HG03066 (cell line): ENCODE measurements around the gene NLK.
"Not testable (repeated sequence)": the region's sequence is repeated elsewhere in the genome, so short reads cannot be mapped to it uniquely, and the experiment has no call there.

Source experiments
- ATAC-seq: cut with Tn5 transposase; IDR thresholded peaks from one replicate; pipeline ENCODE4 v1.9.1; 2021; ENCODE audit warnings: low read depth; ENCODE audit not compliant: unreplicated experiment

NLK gene

GRCh38 chr17:28042657-28042720 lies at the start of gene NLK:
Gene NLK (plus strand): TSS chr17:28042677. CDS start chr17:28042874, 197 bp downstream.
- no peak for ATAC-seq

- ATAC-seq: no peak
Measured at GRCh38 chr17:27993161-27993695, 49.2 kb upstream of the NLK start.

- ATAC-seq: no peak
Measured at GRCh38 chr17:27993723-27994310, 48.7 kb upstream of the NLK start.

DNA sequence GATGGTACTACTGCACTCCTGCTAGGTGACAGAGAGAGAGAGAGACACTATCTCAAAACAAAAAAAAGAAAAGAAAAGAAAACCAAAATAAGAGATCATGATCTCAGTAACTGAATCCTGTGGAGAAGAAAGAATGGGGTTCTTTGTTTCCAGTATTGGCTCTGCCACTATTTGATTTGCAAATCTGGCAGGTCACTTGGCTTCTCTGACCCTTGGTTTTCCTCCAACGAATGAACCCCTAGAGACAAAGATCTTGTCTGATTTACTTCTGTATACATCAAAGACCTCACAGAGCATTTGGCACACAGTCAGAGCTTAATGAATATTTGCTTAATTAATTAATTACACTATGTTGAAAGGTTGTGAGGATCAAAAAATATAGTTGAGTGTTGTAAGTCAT lies 47.9 kb upstream of the NLK start:
- no peak for ATAC-seq

DNA sequence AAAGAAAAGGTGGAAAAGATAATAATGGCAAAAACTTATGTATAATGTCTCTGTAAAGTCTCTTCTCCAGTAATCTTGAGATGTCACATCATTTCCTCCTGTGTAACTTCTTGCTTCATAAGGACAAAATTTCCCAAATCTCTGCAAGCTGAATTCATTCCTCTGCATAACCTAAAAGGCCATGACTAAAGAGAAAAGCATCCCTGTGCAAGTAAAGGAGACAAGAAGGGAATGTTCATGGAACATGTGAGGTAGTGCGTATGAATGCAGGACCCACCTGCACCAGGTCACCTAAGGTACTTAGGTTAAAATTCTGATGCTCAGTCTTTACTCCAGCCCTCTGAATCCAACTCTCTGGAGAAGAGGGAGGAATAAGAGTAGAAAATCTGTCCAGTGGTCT lies 46.9 kb upstream of the NLK start:
- ATAC-seq: no peak

DNA sequence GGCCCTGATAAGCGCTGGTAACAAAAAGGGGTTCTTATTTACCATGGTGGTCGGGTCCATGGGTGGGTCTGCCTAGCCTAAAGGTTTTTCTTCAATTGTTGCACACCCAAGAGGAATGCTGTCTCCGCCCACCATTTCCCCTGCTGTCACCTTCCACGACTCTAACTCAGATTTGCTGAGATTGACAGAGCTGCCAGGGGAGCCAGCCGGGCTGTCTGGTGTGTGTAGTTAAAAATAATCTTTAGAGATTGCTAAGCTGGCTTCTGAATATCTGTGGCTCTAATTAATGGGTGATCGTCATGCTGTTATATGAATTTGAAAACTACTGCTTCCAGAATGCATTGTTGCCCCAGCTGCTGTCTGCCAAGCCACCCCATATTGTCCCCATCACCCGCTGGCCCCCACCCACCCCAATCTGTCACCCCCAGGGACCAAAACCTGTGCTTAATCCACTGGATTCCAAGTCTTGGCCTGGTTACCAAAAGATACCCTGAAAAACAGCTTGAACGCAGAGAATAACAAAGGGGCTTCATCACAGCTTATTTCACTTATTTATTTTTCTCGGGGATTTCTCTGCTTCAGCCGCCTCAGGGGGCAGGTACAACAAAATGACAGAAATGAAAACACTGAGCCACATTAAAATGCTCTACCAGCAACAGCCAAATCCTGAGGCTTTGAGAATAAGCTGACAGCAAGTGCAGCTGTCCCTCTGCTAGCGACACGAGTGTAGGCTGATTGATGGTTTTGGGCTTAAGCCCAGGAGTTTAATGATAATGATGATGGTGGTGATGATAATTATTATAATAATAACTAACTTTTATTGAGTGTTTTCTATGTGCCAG lies 46.1 kb upstream of the NLK start:
- no peak for ATAC-seq

DNA sequence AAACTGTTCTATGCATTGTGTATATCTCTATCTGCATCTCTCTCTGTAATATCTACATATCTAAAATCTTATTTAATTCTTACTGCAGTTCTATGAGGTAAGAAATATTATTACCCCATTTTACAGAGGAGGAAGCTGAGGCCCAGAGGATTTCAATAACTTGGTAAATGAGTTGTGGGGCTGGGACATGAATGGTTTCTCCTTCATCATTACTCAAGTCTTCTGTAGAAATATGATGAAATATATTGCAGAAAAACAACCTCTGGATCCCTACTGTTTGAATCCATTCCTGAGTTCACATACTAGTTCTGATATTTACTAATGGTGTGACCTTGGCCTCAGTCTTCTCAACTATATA lies 45.5 kb upstream of the NLK start:
- no peak for ATAC-seq

DNA sequence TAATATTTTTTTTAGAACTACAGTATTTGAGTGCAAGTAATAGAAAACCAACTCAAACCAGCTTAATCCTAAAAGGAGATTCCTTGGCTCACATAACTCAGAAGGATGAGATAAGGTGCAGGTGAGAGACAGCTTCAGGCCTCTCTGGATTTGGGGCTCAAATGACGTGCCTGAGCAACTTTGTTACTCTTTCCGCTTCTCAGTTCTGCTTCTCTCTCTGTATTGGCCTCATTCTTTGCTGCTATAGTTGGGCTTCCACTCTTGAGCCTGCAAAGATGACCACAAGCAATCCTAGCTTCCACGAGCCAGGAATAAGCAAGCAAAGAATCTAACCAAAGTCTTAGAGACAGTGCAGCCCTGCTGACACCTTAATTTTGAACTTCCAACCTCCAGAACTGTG lies 45.0 kb upstream of the NLK start:
- no peak for ATAC-seq

DNA sequence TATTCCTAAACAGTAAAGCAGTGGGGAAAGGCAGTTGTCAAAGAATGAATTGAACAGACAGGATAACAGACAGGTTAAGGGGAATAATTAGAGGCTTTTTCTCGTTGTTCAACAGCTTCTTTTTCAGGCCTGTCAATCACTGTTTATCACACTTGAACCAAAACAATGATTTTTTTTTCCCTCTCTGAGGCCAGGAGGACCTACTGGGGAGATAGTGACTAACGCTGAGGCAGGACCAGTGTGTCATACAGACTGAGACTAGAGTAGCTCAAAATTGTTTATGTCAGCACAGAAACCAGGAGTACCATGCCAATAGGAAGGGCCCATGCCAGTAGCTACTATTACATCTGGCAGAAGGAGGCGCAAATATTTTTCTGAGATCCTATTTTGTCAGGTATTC lies 41.3 kb upstream of the NLK start:
- ATAC-seq: no peak

DNA sequence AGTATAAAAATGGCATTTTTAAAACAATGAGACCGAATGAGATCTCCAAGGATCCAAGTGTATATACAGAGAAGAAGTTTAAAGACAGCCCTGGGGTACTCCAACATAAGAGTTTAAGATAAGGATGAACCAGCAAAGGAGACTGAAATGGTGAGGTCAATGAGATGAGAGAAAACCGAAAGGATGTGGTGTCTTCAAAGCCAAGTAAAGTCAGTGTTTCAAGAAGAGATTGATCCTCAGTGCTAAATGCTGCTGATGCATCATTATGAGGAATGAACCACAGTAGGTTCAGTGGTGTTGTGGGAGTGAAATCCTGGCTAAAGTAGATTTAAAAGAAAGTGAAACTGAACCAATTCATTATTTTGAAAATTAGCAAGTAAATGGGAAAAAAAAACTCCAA lies 38.1 kb upstream of the NLK start:
- no peak for ATAC-seq

- ATAC-seq: not testable (repeated sequence)
Measured at GRCh38 chr17:28007925-28008324, 34.6 kb upstream of the NLK start.

- no peak for ATAC-seq
Measured at GRCh38 chr17:28008513-28008912, 34.0 kb upstream of the NLK start.

GRCh38 chr17:28010406-28010805 lies 32.1 kb upstream of the NLK start:
- ATAC-seq: no peak

- no peak for ATAC-seq
Measured at GRCh38 chr17:28018439-28019070, 23.9 kb upstream of the NLK start.

- ATAC-seq: no peak
Measured at GRCh38 chr17:28020515-28020914, 22.0 kb upstream of the NLK start.

DNA sequence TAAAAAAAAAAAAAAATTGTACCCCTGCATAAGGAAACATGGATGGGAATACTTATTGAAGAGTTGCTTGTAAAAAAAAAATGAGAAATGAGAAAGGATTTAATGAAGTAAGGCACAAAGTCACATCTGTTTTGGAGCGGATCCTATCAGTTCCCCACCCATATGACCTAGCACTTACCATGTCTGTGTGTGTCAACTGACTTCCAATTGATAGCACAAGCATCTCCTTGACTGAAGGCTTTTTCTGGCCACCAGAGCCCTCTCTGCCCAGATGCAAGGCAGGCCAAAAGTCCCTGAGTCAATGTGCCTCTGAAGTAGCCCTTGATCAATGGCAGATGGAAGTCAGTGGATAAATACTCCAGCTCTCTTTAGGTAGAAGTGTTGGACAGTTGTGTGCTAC lies 13.4 kb upstream of the NLK start:
- no peak for ATAC-seq

- ATAC-seq: no peak
Measured at GRCh38 chr17:28030386-28030785, 12.1 kb upstream of the NLK start.

DNA sequence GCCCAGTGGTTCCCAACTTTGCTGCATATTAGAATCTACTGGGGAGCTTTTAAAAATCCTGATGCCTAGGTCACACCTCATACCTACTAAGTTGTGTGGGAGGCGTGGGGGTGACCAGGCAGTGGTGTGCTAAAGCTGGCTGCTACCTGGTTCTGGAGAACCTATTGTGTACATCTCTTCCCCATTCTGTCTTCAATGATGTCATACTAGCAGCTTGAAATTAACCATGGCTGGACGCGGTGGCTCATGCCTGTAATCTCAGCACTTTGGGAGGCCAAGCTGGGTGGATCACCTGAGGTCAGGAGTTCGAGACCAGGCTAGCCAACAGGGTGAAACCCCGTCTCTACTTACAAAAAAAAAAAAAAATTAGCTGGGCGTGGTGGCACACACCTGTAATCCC lies 11.3 kb upstream of the NLK start:
- no peak for ATAC-seq

DNA sequence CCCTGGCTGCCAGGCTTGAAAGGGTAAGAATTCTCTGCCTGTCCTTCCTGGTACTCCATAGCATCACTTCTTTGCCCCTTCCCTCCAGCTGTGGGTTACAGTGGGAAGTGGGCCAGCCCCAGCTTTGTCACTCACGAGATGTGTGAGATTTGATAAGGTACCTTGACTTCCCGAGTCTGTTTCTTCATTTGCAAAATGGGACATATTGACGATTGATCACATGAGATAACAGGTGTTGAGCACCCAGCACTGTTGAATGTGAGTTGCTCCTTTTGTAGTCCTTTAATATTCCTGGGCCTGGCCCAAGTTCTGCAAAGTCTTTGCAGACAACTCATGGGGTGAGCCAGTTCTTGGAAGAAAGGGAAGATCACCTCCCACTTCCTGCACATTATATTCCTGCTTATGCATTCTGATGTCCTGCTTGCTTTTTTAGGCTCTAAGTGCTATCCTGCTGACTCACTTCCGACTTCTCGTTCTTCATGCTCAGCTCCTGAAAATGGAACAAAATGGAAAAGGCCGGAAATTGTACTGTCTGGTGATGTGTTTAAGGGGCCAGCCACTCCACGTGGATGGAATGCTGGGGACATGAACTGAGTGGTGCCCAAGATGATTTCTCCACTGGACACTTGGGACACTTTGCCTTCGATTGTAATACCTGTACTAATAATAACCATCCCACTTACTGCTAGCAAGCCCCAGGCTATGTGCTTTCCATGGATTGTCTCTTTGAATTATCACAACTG lies 8.3 kb upstream of the NLK start:
- no peak for ATAC-seq

DNA sequence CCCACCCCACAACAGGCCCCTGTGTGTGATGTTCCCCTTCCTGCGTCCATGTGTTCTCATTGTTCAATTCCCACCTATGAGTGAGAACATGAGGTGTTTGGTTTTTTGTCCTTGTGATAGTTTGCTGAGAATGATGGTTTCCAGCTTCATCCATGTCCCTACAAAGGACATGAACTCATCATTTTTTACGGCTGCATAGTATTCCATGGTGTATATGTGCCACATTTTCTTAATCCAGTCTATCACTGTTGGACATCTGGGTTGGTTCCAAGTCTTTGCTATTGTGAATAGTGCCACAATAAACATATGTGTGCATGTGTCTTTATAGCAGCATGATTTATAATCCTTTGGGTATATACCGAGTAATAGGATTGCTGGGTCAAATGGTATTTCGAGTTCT lies 7.0 kb upstream of the NLK start:
- not testable (repeated sequence) for ATAC-seq

GRCh38 chr17:28035884-28036283 lies 6.6 kb upstream of the NLK start:
- ATAC-seq: not testable (repeated sequence)

- ATAC-seq: no peak
Measured at GRCh38 chr17:28038802-28039201, 3.7 kb upstream of the NLK start.
